RWPE1 (cell line): ENCODE data around the gene TIPIN.
A peak's percentile ranks its signal among the peaks of the same experiment; 100 is the strongest.

Experiments
- CTCF ChIA-PET: fragments of 350-600 bp; sonication (Branson Sonifier 250); formaldehyde crosslinking; extraction: SDS; loops from one replicate; lab custom pipeline; 2021; lab: Yijun Ruan, JAX
- POLR2A ChIA-PET: fragments of 400-600 bp; formaldehyde crosslinking; extraction: SDS; loops from one replicate; lab custom pipeline; 2020; ENCODE audit warnings: antibody characterized with exemption; ENCODE audit not compliant: low non-redundant PET; lab: Yijun Ruan, JAX
- DNase-seq: peaks from one replicate; pipeline ENCODE4 v3.0.0; 2012; ENCODE audit warnings: low spot score
- H3K27ac ChIP-seq: fragments of 450-650 bp; 2 replicates; pipeline ENCODE4 v1.5.1; 2017
- TF ChIP-seq, protein P1 (sequence below): fragments of 450-650 bp; conservative IDR thresholded peaks from 2 replicates; pipeline ENCODE4 v1.5.1; 2017; ENCODE audit warnings: low read depth, mild to moderate bottlenecking

TIPIN gene

DNA sequence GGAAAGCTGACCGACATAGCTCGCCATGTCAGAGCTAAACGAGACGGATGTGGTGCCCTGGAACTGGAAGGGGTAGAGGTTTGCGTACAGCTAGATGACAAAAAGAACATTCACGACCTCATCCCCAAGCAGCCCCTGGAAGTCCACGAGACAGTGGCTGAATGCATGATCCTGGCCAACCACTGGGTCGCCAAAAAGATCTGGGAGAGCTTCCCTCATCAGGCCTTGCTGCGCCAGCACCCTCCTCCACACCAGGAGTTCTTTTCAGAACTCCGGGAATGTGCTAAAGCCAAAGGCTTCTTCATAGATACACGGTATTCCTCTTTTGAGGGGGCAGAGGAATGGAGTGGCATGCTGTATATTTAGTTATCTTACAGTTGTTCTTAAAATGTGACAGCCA lies 30.4 kb downstream of the TIPIN start:
- CTCF ChIA-PET, result interaction anchor here (0.7 kb wide), 1 partner anchor 61 kb away, joined by 3 read pairs; no protein-coding TSS in a partner anchor
- H3K27ac ChIP-seq, result no peak overlapping the region
- DNase-seq, result no peak
- TF ChIP-seq, protein P1, sequence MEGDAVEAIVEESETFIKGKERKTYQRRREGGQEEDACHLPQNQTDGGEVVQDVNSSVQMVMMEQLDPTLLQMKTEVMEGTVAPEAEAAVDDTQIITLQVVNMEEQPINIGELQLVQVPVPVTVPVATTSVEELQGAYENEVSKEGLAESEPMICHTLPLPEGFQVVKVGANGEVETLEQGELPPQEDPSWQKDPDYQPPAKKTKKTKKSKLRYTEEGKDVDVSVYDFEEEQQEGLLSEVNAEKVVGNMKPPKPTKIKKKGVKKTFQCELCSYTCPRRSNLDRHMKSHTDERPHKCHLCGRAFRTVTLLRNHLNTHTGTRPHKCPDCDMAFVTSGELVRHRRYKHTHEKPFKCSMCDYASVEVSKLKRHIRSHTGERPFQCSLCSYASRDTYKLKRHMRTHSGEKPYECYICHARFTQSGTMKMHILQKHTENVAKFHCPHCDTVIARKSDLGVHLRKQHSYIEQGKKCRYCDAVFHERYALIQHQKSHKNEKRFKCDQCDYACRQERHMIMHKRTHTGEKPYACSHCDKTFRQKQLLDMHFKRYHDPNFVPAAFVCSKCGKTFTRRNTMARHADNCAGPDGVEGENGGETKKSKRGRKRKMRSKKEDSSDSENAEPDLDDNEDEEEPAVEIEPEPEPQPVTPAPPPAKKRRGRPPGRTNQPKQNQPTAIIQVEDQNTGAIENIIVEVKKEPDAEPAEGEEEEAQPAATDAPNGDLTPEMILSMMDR, result no peak
- POLR2A ChIA-PET, result no interaction called here

GRCh38 chr15:66323312-66323928 lies 33.1 kb downstream of the TIPIN start:
- TF ChIP-seq, protein P1, result no peak
- CTCF ChIA-PET, result no interaction called here
- POLR2A ChIA-PET, result no interaction called here

GRCh38 chr15:66312144-66312543 lies 44.3 kb downstream of the TIPIN start:
- CTCF ChIA-PET, result interaction anchor here (0.5 to 0.7 kb wide), 2 partner anchors 14 to 118 kb away, joined by 4 to 6 read pairs; no protein-coding TSS in a partner anchor
- no peak overlapping the region for H3K27ac ChIP-seq
- TF ChIP-seq, protein P1, result no peak
- POLR2A ChIA-PET, result no interaction called here
- DNase-seq, result no peak

More at GRCh38 chr15:66323312-66323928, 33.1 kb downstream of the TIPIN start:
- DNase-seq, result no peak
- H3K27ac ChIP-seq, result peak overlapping the region; percentile 8

- ChIA-PET POLR2A (no interaction called here), CTCF (no interaction called here)
- H3K27ac ChIP-seq, result no peak overlapping the region
- TF ChIP-seq, protein P1, result no peak
- DNase-seq, result no peak
Observed at GRCh38 chr15:66310786-66311185, 45.7 kb downstream of the TIPIN start.

DNA sequence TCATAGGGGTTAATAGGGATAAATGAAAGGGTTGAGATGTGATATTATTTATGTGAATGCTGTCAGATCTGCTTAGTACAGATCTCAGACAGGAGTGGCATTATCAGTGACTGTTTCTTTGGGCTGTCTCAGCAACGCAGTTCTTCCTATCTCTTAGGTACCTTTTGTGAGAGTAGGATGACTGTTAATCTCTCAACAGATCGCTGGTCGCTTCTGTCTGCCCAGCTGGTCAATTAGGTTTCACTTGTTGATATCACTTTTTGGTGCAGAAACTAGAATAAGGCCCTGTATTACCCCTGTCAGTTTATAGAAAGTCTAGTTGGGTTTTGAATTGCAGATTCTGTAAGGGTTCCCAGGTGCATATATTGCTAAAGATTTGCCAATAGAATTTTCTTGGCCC lies 46.7 kb downstream of the TIPIN start:
- TF ChIP-seq, protein P1, result no peak
- DNase-seq, result no peak
- no peak overlapping the region for H3K27ac ChIP-seq
- ChIA-PET POLR2A (no interaction called here), CTCF (interaction anchor here (0.6 kb wide), 1 partner anchor 14 kb away, joined by 3 read pairs; no protein-coding TSS in a partner anchor)

GRCh38 chr15:66308531-66308930 lies 48.0 kb downstream of the TIPIN start:
- ChIA-PET POLR2A (no interaction called here), CTCF (no interaction called here)

More at GRCh38 chr15:66308531-66308930, 48.0 kb downstream of the TIPIN start:
- DNase-seq, result no peak
- H3K27ac ChIP-seq, result no peak overlapping the region
- TF ChIP-seq, protein P1, result no peak
